GM21390 (cell line): Measurements from ENCODE around the gene SARDH.
"Not testable (repeated sequence)": the region's sequence is repeated elsewhere in the genome, so short reads cannot be mapped to it uniquely, and the experiment has no call there.

ENCODE experiments used
- ATAC-seq: cut with Tn5 transposase; IDR thresholded peaks from one replicate; pipeline ENCODE4 v1.9.1; 2021; ENCODE audit not compliant: unreplicated experiment

Gene SARDH

GRCh38 chr9:133635533-133636531 is 102.3 kb downstream of the SARDH start, which contains the start of gene DBH:
TSS of gene DBH (plus strand) at chr9:133636363. CDS start at chr9:133636372, 9 bp downstream.
- no peak for ATAC-seq

- no peak for ATAC-seq
Measured at GRCh38 chr9:133635098-133635497, 103.1 kb downstream of the SARDH start.

- no peak for ATAC-seq
Measured at GRCh38 chr9:133634081-133634691, 104.0 kb downstream of the SARDH start.

- ATAC-seq: no peak
Measured at GRCh38 chr9:133633681-133634080, 104.5 kb downstream of the SARDH start.

- no peak for ATAC-seq
Measured at GRCh38 chr9:133632806-133633680, 105.1 kb downstream of the SARDH start.

- ATAC-seq: no peak
Measured at GRCh38 chr9:133631111-133631510, 107.0 kb downstream of the SARDH start.

GRCh38 chr9:133629221-133630110 is 108.7 kb downstream of the SARDH start:
- no peak for ATAC-seq

GRCh38 chr9:133628766-133629165 is 109.4 kb downstream of the SARDH start:
- ATAC-seq: no peak

- no peak for ATAC-seq
Measured at GRCh38 chr9:133627341-133627740, 110.8 kb downstream of the SARDH start.

- not testable (repeated sequence) for ATAC-seq
Measured at GRCh38 chr9:133626008-133626407, 112.1 kb downstream of the SARDH start.

- ATAC-seq: no peak
Measured at GRCh38 chr9:133622555-133622954, 115.6 kb downstream of the SARDH start.

GRCh38 chr9:133621725-133622267 is 116.4 kb downstream of the SARDH start:
- ATAC-seq: no peak

- ATAC-seq: no peak
Measured at GRCh38 chr9:133619791-133620190, 118.4 kb downstream of the SARDH start.

GRCh38 chr9:133618726-133619125 is 119.4 kb downstream of the SARDH start:
- no peak for ATAC-seq

GRCh38 chr9:133616643-133617405 is 121.3 kb downstream of the SARDH start:
- ATAC-seq: no peak

- no peak for ATAC-seq
Measured at GRCh38 chr9:133615606-133616188, 122.5 kb downstream of the SARDH start.

GRCh38 chr9:133615186-133615585 is 123.0 kb downstream of the SARDH start:
- ATAC-seq: no peak

GRCh38 chr9:133614678-133615077 is 123.5 kb downstream of the SARDH start:
- no peak for ATAC-seq

- ATAC-seq: no peak
Measured at GRCh38 chr9:133614056-133614455, 124.1 kb downstream of the SARDH start.
